C4-2B (cell line): Measurements from ENCODE around the gene SHQ1.

Source experiments
- ZFX ChIP-seq: fragments of 450-650 bp; IDR thresholded peaks from 2 replicates; pipeline ENCODE4 v1.6.1; 2017
- TF ChIP-seq, protein P1 (sequence below): fragments of 450-650 bp; conservative IDR thresholded peaks from 2 replicates; pipeline ENCODE4 v1.5.1; 2017; ENCODE audit warnings: mild to moderate bottlenecking

DNA sequence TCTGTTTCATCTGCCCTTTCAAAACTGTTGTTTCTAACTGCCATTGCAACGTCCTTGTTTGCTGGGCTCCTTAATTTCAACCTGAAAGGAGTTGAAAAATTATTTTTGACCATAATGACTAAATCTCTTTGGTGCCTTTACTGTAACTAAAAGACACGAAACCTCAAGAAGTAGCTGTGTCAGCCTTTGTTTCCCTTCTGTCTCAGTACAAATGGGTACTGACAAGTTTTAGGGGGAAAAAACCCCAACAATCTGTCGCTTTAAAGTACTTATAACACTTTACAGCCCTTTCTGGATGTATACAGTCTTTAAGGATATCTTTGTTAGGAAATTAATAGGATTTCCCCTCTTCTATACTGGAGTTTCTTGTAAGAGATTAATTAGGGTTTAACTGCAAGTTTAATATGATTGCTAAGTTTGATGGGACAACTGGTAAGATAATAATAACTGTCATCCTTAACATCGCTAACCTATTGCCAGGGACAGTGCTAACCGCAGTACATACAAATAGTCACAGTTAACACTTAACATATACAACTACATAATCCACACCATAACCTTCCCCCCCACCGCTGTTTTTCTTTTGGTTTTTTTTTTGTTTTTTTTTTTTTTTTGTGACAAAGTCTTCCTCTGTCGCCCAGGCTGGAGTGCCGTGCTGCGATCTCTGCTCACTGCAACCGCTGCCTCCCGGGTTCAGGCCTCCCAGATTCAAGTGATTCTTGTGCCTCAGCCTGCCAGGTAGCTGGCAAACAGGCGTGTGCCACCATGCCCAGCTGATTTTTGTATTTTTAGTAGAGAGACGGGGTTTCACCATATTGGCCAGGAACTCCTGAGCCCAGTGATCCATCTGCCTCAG lies 41.3 kb upstream of the SHQ1 start:
- TF ChIP-seq, protein P1, sequence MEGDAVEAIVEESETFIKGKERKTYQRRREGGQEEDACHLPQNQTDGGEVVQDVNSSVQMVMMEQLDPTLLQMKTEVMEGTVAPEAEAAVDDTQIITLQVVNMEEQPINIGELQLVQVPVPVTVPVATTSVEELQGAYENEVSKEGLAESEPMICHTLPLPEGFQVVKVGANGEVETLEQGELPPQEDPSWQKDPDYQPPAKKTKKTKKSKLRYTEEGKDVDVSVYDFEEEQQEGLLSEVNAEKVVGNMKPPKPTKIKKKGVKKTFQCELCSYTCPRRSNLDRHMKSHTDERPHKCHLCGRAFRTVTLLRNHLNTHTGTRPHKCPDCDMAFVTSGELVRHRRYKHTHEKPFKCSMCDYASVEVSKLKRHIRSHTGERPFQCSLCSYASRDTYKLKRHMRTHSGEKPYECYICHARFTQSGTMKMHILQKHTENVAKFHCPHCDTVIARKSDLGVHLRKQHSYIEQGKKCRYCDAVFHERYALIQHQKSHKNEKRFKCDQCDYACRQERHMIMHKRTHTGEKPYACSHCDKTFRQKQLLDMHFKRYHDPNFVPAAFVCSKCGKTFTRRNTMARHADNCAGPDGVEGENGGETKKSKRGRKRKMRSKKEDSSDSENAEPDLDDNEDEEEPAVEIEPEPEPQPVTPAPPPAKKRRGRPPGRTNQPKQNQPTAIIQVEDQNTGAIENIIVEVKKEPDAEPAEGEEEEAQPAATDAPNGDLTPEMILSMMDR = no peak
- TF ChIP-seq ZFX = no peak
